ENCODE data around the gene C16orf54. TPM values are rescaled to one million over a fixed set of nuclear protein-coding genes. Genes with fewer than 3 reads are reported as not detected.
"Not testable (repeated sequence)": the region's sequence is repeated elsewhere in the genome, so short reads cannot be mapped to it uniquely, and the experiment has no call there.

Gene C16orf54
- polyA plus RNA-seq, 1 experiment = not detected

- POLR2A ChIA-PET = no interaction called here
- no peak for DNase-seq (ENCODE audit: low read depth)
These were observed 33.7 kb upstream of the C16orf54 start for GRCh38 chr16:29779474-29779873.

GRCh38 chr16:29777576-29778350 lies 32.0 kb upstream of the C16orf54 start, which contains the start of gene ZG16:
TSS of gene ZG16 (plus strand) at chr16:29778256. CDS start at chr16:29779267, 1,011 bp downstream.
- DNase-seq (ENCODE audit: low read depth) = no peak
- Histone ChIP-seq H3K4me3 (ENCODE audit: low read depth, low read length) (no peak within 1 kb of the TSS), H3K27me3 (ENCODE audit: control insufficient read depth, insufficient read depth, low read length) (peaks cover 6% of the 10 kb centered on the region), H3K36me3 (ENCODE audit: control insufficient read depth, insufficient read depth, low read length) (no peaks in the 10 kb centered on the region)
- CTCF ChIA-PET = interaction anchor here (0.7 to 1.7 kb wide), 2 partner anchors 10 to 12 kb away, joined by 3 to 5 read pairs; partner anchors contain the start of gene KIF22
- POLR2A ChIA-PET = no interaction called here
- no peak for TF ChIP-seq CTCF (IDR thresholded peaks at IDR 0.05; ENCODE audit: insufficient read depth, low read depth, low read length)

More at GRCh38 chr16:29779474-29779873, 33.7 kb upstream of the C16orf54 start:
- no peak for TF ChIP-seq CTCF (IDR thresholded peaks at IDR 0.05; ENCODE audit: insufficient read depth, low read depth, low read length)
- H3K4me3 ChIP-seq (ENCODE audit: low read depth, low read length) = no peak overlapping the region
- no peaks in the 10 kb centered on the region for H3K36me3 ChIP-seq (ENCODE audit: control insufficient read depth, insufficient read depth, low read length)
- CTCF ChIA-PET = interaction anchor here (1.0 kb wide), 1 partner anchor 11 kb away, joined by 4 read pairs; the partner anchor contains the start of gene KIF22
- H3K27me3 ChIP-seq (ENCODE audit: control insufficient read depth, insufficient read depth, low read length) = peaks cover 6% of the 10 kb centered on the region

GRCh38 chr16:29775742-29776408 lies 30.1 kb upstream of the C16orf54 start:
- H3K27me3 ChIP-seq (ENCODE audit: control insufficient read depth, insufficient read depth, low read length) = peaks cover 2% of the 10 kb centered on the region; the same call in 1 of the 2 replicates
- POLR2A ChIA-PET = no interaction called here
- no peak overlapping the region for H3K4me3 ChIP-seq (ENCODE audit: low read depth, low read length)
- DNase-seq (ENCODE audit: low read depth) = no peak
- no peaks in the 10 kb centered on the region for H3K36me3 ChIP-seq (ENCODE audit: control insufficient read depth, insufficient read depth, low read length)
- no peak for TF ChIP-seq CTCF (IDR thresholded peaks at IDR 0.05; ENCODE audit: insufficient read depth, low read depth, low read length)
- CTCF ChIA-PET = interaction anchor here (1.0 kb wide), 2 partner anchors 9 to 37 kb away, joined by 3 read pairs; no protein-coding TSS in a partner anchor

GRCh38 chr16:29774730-29775129 lies 28.9 kb upstream of the C16orf54 start:
- ChIA-PET POLR2A (no interaction called here), CTCF (interaction anchor here (0.6 to 2.0 kb wide), 4 partner anchors 10 to 60 kb away, joined by 3 to 11 read pairs (median 3); partner anchors contain the start of gene KIF22)
- no peak for TF ChIP-seq CTCF (IDR thresholded peaks at IDR 0.05; ENCODE audit: insufficient read depth, low read depth, low read length)
- DNase-seq (ENCODE audit: low read depth) = no peak
- no peak overlapping the region for H3K4me3 ChIP-seq (ENCODE audit: low read depth, low read length)
- H3K36me3 ChIP-seq (ENCODE audit: control insufficient read depth, insufficient read depth, low read length) = no peaks in the 10 kb centered on the region
- peaks cover 6% of the 10 kb centered on the region for H3K27me3 ChIP-seq (ENCODE audit: control insufficient read depth, insufficient read depth, low read length)

GRCh38 chr16:29772330-29772729 lies 26.5 kb upstream of the C16orf54 start:
- CTCF ChIA-PET = interaction anchor here (1.1 to 1.5 kb wide), 2 partner anchors 13 to 18 kb away, joined by 3 to 4 read pairs; no protein-coding TSS in a partner anchor
- H3K4me3 ChIP-seq (ENCODE audit: low read depth, low read length); H3K36me3 ChIP-seq (ENCODE audit: control insufficient read depth, insufficient read depth, low read length); H3K27me3 ChIP-seq (ENCODE audit: control insufficient read depth, insufficient read depth, low read length); DNase-seq (ENCODE audit: low read depth); POLR2A ChIA-PET: not testable (repeated sequence)

Measured in BJ (cell line).